ENCODE data around the gene EIF4E2.
"Not testable (repeated sequence)": the region's sequence is repeated elsewhere in the genome, so short reads cannot be mapped to it uniquely, and the experiment has no call there.

Gene EIF4E2

GRCh38 chr2:232532419-232532818 lies 18.1 kb upstream of the EIF4E2 start:
- TF ChIP-seq CTCF (IDR thresholded peaks at IDR 0.05; ENCODE audit: borderline replicate concordance, insufficient read depth, low read depth, low read length) = no peak

GRCh38 chr2:232532821-232533220 lies 17.7 kb upstream of the EIF4E2 start:
- not testable (repeated sequence) for H3K4me3 ChIP-seq (ENCODE audit: low read depth, low read length)

More at GRCh38 chr2:232532419-232532818, 18.1 kb upstream of the EIF4E2 start:
- H3K4me3 ChIP-seq (ENCODE audit: low read depth, low read length) = no peak overlapping the region

- no peak overlapping the region for H3K4me3 ChIP-seq (ENCODE audit: low read depth, low read length)
- TF ChIP-seq CTCF (IDR thresholded peaks at IDR 0.05; ENCODE audit: borderline replicate concordance, insufficient read depth, low read depth, low read length) = no peak
Observed at GRCh38 chr2:232533944-232534710, 16.4 kb upstream of the EIF4E2 start.

- no peak for TF ChIP-seq CTCF (IDR thresholded peaks at IDR 0.05; ENCODE audit: borderline replicate concordance, insufficient read depth, low read depth, low read length)
- no peak overlapping the region for H3K4me3 ChIP-seq (ENCODE audit: low read depth, low read length)
Observed at GRCh38 chr2:232534940-232535651, 15.4 kb upstream of the EIF4E2 start.

GRCh38 chr2:232535761-232536530 lies 14.5 kb upstream of the EIF4E2 start:
- TF ChIP-seq CTCF (IDR thresholded peaks at IDR 0.05; ENCODE audit: borderline replicate concordance, insufficient read depth, low read depth, low read length) = no peak
- no peak overlapping the region for H3K4me3 ChIP-seq (ENCODE audit: low read depth, low read length)

GRCh38 chr2:232537079-232537478 lies 13.4 kb upstream of the EIF4E2 start:
- no peak overlapping the region for H3K4me3 ChIP-seq (ENCODE audit: low read depth, low read length)
- peak; percentile 48; the same call in 1 of the 2 replicates for TF ChIP-seq CTCF (IDR thresholded peaks at IDR 0.05; ENCODE audit: borderline replicate concordance, insufficient read depth, low read depth, low read length)

GRCh38 chr2:232537499-232537898 lies 13.0 kb upstream of the EIF4E2 start:
- TF ChIP-seq CTCF (IDR thresholded peaks at IDR 0.05; ENCODE audit: borderline replicate concordance, insufficient read depth, low read depth, low read length) = no peak
- H3K4me3 ChIP-seq (ENCODE audit: low read depth, low read length) = no peak overlapping the region

Data from GM12875 (cell line).